Lung microvascular endothelial cell (primary cell): ENCODE data around the gene ARHGAP11A. TPM values are rescaled to one million over a fixed set of nuclear protein-coding genes. Genes with fewer than 3 reads are reported as not detected.

Experiments used
- DNase-seq, 2 donors: peaks; one replicate each; pipeline versions ENCODE4 v3.0.0 to v3.0.0-alpha.2; 2010; ENCODE audit warnings: low read depth in 2 of 2
- total RNA-seq: library from RNA; depleted of rRNA; stranded (reverse); fragments of >200 nt; gene quantifications from 2 replicates; pipeline ENCODE4 v1.2.1, GENCODE V29; 2014

Gene ARHGAP11A
- total RNA-seq, 1 donor from 2014 or later, result 2.4 TPM

GRCh38 chr15:32656496-32656895, 41.2 kb downstream of the ARHGAP11A start:
- no peak for DNase-seq

- DNase-seq, result peak; percentile 41 to 57
Observed at GRCh38 chr15:32657198-32657883, 42.0 kb downstream of the ARHGAP11A start.

DNA sequence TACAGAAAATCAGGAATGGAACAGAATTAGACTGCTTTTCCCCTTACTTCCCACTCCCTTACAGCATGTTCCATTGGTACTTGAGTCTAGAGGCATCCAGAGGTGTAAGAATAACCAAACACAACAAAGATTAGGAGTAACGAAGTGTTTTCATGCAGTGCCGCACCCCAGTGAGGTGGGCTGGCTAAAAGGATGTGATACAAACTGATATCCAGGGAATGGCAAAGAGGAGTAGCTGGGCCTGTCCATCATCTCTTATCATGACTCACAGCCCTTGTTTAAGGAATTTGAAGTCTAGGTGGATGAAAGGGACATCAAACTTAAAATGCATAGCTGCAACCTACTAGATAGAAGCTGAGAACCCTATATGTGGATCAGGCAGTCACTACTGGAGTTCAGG, 42.6 kb downstream of the ARHGAP11A start:
- DNase-seq, result no peak

GRCh38 chr15:32659340-32660155, 44.2 kb downstream of the ARHGAP11A start:
- peak; percentile 80 to 85 for DNase-seq

GRCh38 chr15:32663671-32664070, 48.4 kb downstream of the ARHGAP11A start:
- DNase-seq, result no peak

DNA sequence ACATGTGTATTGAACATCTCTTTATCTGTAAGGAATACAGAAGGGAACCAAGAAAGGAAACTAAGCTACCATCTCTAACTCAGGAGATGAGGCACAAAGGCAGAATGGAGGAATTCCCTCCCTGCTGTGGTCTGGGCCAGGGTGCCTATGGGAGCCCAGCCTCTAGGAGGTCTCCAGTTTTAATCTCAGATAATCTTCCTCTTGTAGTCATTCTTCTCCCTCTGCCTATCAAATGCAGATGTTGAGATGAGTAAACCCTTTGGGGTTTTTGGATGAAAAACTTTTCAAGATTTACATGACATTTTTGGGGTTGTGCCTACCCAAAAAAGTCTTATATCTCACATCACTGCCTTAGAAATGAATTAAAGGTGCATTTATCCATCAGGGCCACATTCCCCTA, 49.5 kb downstream of the ARHGAP11A start:
- DNase-seq, result no peak

DNA sequence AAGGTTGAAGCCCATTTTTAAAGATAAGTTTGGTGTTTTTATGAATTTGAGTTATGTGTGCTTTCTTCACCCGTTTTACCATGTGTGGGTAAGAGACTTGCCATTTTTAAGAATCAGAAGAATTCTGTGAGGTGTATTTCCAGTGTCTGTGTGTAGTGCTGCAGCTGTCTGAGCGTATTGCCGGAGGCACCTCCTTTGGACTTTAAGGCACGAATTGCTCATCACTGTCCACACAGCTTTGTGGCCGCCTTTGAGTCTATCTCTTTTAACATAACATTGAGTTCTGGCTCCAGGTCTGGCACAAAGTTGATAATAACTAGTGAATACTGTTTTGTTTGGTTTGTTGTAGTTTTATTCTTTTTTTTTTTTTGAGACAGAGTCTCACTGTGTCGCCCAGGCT, 52.0 kb downstream of the ARHGAP11A start:
- no peak for DNase-seq

GRCh38 chr15:32668942-32669341, 53.6 kb downstream of the ARHGAP11A start:
- DNase-seq, result no peak

DNA sequence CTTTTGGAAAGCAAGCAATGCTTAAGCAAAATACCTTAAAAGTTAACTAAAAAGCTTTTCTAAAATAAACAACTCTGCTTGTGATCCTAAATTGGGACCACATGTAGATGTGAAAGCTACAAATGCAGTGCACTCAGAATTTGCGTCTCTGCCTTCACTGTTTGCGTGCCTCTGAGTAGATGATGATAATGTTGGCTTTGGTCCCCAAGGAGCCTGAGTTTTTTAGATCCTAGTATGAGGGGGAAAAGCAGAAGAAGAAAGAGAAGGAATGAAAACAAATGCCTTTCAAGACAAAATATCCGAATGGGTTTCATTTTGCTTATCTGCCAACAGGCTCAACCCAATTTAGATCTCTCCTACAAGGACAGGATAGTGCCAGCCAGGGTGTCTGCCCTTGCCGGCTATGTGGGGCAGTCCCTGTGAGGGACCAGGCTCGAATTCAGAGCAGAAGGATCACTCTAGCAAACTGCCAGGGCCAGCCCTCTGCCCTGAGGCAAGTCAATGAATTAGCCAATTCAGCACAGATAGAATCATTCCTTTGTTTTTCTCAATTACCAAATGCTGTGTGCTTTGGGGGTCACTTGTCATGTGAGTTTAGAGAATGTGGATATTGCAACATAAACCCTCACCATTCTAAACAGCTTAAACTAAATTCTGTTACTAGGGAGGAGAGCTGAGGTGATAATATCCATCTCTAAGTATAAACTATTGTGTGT, 54.8 kb downstream of the ARHGAP11A start:
- DNase-seq, result no peak

DNA sequence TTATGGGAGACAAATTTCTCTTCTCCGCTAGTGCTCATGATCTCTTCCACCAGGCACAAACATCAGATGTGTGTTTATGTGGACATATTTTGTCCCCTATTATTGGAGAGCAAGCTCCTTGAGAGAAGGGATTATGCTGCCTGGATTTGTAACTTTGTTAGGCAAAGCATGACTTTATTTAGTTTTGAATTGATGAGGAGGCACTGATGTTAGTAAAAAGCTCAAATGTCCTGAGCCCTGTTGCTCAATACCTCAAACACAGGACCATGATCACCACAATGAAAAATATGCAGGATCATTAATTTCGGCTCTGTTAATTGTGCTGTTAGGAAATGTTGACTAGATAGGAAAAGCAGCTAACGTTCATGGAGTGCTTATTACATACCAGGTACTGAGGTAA, 55.3 kb downstream of the ARHGAP11A start:
- no peak for DNase-seq

DNA sequence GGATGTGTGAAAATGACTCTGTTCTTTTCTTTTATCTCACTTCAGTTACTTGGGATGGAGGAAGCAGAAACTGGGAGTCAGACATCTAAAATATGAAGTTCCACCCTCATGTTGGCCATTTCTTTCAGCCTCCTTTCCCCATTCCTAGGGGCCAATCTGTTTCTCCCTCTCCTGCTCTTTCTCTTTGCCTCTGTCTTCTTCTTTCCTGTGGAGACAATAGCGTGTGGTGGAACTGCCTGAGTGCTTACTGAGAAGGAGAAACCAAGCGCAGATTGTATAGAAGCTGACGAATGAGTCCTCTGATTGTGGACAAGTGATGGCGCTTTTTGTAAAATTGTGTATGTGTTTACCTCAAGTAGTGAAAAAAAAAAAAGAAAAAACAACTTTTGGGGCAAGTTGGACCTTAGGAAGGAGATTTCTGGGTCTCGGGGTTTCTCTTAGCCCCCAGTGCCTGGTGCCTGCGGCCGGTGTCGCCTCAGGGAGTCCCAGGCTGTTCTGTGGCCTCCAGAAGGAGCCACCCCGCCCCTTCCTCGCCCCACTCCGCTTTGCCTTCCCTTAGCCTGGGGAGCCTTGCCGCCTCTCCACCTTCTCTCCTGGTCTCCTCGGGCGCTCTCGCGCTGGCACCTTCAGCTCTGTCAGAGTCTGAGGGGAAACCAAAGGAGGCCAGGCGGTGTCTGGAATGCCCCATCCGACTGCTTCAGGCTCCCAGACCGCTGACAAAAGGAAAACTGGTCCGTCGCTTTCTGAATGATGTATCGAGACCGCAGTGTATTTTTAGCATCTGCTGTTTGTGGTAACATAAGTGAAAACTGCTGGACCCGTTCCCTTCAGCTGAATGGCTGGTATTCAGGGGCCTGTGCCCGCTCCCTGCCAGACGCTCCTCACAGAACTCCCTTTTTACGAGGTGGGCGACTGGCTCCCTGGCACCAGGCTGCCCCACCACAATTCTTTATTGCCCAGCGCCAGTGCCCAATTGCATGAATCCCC, 56.3 kb downstream of the ARHGAP11A start:
- DNase-seq, result no peak

GRCh38 chr15:32674681-32675080, 59.4 kb downstream of the ARHGAP11A start:
- no peak for DNase-seq

DNA sequence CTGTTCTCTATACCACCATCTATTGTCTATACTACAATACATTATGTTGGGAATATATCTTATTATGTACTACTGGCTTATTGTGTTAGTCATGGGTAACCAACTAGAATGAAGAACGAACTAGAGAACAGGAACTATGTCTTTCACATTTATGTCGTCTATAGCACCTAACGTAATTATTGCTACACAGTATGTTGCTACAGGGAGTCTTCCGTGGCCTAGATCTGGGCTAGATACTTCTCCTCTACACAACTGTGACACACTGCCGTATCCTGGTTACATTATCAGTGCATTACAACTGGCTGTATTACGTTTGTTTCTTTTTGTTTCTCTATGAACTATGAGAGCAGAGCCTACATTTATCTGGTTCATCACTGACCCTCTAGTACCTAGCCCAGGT, 60.2 kb downstream of the ARHGAP11A start:
- DNase-seq, result no peak

- DNase-seq, result no peak
Observed at GRCh38 chr15:32676169-32676568, 60.9 kb downstream of the ARHGAP11A start.

GRCh38 chr15:32677238-32677750, 62.0 kb downstream of the ARHGAP11A start:
- DNase-seq, result peak in 1 of 2 donors; percentile 52

- DNase-seq, result no peak
Observed at GRCh38 chr15:32679298-32679690, 64.0 kb downstream of the ARHGAP11A start.

DNA sequence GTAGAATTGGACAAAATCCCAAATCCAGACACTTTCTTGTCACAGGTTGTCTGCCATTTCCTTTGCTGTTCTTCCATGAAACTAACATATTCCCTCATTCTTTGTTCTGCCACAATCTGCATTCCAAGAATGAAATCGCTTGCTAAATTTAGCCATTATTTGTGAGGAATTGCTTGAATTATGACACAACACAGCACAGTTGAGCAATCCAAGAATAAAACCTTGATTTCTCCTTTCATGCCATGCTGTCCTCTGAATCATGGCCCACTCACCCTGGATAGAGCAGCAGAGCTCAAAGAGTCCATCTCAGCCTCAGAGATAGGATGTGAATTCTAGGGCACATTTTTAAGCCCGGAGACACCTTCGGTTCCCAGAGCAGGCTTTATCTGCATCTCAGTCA, 67.3 kb downstream of the ARHGAP11A start:
- peak in 1 of 2 donors; percentile 63 for DNase-seq

DNA sequence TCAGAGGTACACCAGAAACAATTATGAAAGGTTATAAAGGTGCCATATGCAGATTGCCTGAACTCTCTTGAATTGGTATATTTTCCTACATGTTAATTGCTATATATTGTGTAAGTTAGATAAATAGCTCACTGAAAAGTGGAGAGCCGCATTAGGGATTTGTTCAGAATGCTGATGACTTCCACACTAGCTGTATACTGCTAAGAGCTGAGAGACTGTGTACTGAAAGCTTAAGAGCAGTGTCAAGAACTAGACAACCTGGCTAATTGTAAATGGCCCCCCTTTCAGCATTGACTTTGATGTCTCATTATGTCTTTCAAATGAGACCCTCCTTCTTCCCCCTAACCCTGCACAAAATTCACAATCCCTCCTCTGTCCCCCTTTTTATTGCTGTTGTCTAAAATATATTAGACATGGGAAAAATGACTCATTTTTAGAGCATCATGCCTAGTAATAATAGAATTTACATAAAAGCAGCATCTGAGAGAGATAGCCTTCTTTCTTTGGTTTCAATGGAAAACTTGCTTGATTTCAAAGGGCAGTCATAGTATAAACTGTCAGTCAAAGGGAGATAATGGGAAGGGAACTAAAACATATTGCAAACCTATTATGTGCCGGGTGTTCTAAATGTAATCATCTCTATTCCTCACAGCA, 67.8 kb downstream of the ARHGAP11A start:
- DNase-seq, result no peak

- DNase-seq, result peak in 1 of 2 donors; percentile 98
Observed at GRCh38 chr15:32683906-32684584, 68.7 kb downstream of the ARHGAP11A start.

DNA sequence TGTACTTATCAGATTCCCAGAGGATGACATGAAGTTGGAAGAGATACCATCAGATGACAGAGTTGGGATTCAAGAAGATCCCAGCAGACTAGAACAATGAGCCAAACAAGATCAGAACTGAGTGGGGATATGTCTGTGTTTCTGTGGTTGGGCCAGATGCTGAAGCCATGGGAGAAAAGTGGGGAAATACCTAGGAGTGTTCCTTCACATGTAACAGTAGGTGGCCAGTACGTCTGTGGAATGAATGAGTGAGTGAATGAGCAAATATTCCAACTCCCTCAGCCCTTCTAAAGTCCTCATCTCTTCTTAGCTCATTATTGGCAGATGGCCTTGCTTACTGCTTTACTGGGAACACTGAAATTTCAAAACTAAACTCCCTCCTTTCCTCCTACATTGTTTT, 70.3 kb downstream of the ARHGAP11A start:
- peak in 1 of 2 donors; percentile 40 for DNase-seq
